Thyroid gland (tissue), 4 donors: ENCODE measurements around the gene NOSIP.
"Not testable (repeated sequence)": the region's sequence is repeated elsewhere in the genome, so short reads cannot be mapped to it uniquely, and the experiment has no call there.

ENCODE experiments used
- POLR2A ChIP-seq, 2 donors: fragments of 450-650 bp; IDR thresholded peaks; one replicate each; pipeline ENCODE4 v1.6.1; 2017; ENCODE audit warnings: antibody characterized with exemption in 2 of 2, mild to moderate bottlenecking in 2 of 2, moderate library complexity in 1 of 2
- TF ChIP-seq, protein P1 (sequence below), 6 experiments: fragments of 200-600 bp in 3 of 6; fragments of 450-650 bp in 3 of 6; sonication (generic) in 3 of 6; IDR thresholded peaks; one replicate each; pipeline ENCODE4 v1.5.1; 2016 to 2019; ENCODE audit warnings: antibody characterized with exemption in 6 of 6, mild to moderate bottlenecking in 2 of 6, inconsistent platforms in 1 of 6, moderate library complexity in 1 of 6

DNA sequence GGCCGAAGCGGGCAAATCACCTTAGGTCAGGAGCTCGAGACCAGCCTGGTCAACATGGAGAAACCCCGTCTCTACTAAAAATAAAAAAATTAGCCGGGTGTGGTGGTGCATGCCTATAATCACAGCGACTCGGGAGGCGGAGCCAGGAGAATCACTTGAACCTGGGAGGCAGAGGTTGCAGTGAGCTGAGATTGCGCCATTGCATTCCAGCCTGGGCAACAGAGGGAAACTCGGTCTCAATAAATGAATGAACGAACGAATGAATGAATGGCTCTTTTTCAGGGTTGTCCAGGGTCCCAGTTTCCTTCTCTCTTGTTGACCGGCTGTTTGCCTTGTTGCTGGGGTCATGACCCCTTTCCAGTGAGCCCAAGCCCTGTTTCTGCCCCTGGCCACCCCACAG lies 37.5 kb upstream of the NOSIP start:
- TF ChIP-seq, protein P1, sequence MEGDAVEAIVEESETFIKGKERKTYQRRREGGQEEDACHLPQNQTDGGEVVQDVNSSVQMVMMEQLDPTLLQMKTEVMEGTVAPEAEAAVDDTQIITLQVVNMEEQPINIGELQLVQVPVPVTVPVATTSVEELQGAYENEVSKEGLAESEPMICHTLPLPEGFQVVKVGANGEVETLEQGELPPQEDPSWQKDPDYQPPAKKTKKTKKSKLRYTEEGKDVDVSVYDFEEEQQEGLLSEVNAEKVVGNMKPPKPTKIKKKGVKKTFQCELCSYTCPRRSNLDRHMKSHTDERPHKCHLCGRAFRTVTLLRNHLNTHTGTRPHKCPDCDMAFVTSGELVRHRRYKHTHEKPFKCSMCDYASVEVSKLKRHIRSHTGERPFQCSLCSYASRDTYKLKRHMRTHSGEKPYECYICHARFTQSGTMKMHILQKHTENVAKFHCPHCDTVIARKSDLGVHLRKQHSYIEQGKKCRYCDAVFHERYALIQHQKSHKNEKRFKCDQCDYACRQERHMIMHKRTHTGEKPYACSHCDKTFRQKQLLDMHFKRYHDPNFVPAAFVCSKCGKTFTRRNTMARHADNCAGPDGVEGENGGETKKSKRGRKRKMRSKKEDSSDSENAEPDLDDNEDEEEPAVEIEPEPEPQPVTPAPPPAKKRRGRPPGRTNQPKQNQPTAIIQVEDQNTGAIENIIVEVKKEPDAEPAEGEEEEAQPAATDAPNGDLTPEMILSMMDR (IDR thresholded peaks at IDR 0.05): not testable (repeated sequence)
- not testable (repeated sequence) for TF ChIP-seq POLR2A (IDR thresholded peaks at IDR 0.05)
